ENCODE data around the gene UBQLNL.

The UBQLNL gene

GRCh38 chr11:5516599-5516998, at the start of gene UBQLNL:
TSS of gene UBQLNL (minus strand) at chr11:5516699. CDS start at chr11:5516441, 258 bp downstream.
- no peak for DNase-seq (ENCODE audit: low read depth)

GRCh38 chr11:5564259-5565019, 47.9 kb upstream of the UBQLNL start:
- DNase-seq (ENCODE audit: low read depth): no peak

DNA sequence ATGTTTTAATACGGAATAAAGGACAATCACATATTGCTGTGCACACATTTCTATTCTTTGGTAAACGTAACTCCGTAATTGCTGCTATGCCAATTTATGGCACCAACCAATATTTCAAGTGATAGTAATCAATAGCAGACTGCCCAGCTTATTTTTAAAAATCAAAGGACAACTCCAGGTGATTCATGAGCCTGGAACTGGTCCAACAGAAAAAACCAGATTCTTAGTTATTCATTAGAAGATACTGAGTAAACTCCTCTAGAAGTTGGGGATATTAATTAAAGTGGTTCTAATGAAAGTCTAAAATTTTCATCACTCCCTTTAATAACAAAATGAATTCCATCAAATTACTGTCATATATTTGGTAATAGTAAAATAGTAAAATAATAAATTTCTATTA, 41.3 kb upstream of the UBQLNL start:
- no peak for DNase-seq (ENCODE audit: low read depth)

- peak; percentile 3 for DNase-seq (ENCODE audit: low read depth)
Observed at GRCh38 chr11:5556596-5557188, 40.2 kb upstream of the UBQLNL start.

DNA sequence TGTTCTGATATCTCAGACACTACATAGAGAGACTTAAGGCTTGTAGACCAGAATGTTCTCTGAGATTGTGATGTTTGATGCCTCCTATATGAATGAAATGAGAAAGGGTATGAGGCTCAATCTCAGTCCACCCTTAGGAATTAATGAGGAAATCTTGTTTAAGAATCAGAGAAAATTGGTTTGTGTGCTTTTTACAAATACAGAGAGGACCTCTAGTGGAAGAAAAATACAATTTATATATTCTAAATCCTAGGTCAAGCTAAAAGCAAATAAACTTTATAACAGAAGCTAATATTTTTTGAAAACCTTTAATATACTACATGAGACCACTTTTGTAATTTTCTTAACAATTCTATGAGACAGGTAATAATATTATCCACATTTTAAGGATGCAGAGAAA, 36.8 kb upstream of the UBQLNL start:
- DNase-seq (ENCODE audit: low read depth): no peak

GRCh38 chr11:5550440-5551095, 34.1 kb upstream of the UBQLNL start:
- peak; percentile 57 for DNase-seq (ENCODE audit: low read depth)

GRCh38 chr11:5548440-5548839, 31.9 kb upstream of the UBQLNL start, which contains the start of gene OR52H1:
TSS of gene OR52H1 (minus strand) at chr11:5548540. CDS start at chr11:5545505, 3,035 bp downstream.
- no peak for DNase-seq (ENCODE audit: low read depth)

DNA sequence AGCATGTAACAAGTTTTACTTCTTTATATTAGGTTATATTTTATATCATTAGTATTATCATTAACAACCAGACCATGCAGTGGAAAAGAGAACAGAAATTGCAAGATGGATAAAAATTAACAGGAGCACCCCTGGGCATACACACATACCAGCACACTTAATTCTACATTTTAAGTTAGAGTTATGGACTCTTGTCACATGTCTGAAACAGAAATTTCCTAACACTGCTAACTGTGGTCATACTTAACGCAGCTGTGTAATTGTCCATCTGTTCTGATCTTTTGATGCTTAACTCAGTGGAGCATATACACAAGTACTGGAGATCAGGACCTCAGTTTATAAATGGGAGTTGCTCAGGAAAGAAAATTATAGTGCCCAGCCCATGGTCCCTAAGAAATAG, 31.5 kb upstream of the UBQLNL start:
- no peak for DNase-seq (ENCODE audit: low read depth)

DNA sequence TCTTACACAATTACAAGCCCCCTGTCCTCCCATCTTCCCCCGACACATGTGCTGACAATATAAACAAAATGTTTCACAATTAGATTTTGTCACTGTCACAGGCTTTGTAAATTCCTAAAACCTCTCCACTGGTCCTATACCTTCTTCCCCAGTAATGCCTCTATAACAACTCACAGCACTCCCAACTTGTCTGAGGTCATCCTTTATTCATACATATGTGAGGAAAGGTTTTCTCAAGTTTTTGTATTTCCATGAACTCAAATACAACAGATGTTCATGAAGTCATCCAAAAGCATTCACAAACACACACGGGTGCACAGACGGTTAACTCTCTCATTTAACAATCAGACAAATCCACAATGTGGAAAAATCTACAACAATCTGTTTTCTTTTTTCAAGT, 30.0 kb upstream of the UBQLNL start:
- no peak for DNase-seq (ENCODE audit: low read depth)

DNA sequence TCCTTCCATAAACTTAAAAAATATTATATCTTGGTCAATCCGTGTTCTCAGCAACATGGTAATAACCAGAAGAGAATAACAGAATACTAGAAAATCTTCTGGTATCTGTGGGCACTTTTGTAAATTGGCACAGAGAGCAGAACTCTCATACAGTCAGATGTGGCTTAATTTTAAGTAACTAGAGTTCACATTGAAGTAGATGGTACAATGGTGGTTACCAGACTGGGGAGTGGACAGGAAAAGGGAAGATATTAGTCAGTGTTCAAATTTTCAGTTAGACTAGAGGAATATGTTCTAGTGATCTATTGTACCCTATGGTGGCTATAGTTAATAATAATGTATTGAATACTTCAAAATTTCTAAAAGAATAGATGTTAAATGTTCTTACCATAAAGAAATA, 24.9 kb upstream of the UBQLNL start:
- DNase-seq (ENCODE audit: low read depth): no peak

GRCh38 chr11:5536482-5536881, 20.0 kb upstream of the UBQLNL start:
- DNase-seq (ENCODE audit: low read depth): no peak

GRCh38 chr11:5534046-5534445, 17.5 kb upstream of the UBQLNL start:
- DNase-seq (ENCODE audit: low read depth): peak; percentile 3

DNA sequence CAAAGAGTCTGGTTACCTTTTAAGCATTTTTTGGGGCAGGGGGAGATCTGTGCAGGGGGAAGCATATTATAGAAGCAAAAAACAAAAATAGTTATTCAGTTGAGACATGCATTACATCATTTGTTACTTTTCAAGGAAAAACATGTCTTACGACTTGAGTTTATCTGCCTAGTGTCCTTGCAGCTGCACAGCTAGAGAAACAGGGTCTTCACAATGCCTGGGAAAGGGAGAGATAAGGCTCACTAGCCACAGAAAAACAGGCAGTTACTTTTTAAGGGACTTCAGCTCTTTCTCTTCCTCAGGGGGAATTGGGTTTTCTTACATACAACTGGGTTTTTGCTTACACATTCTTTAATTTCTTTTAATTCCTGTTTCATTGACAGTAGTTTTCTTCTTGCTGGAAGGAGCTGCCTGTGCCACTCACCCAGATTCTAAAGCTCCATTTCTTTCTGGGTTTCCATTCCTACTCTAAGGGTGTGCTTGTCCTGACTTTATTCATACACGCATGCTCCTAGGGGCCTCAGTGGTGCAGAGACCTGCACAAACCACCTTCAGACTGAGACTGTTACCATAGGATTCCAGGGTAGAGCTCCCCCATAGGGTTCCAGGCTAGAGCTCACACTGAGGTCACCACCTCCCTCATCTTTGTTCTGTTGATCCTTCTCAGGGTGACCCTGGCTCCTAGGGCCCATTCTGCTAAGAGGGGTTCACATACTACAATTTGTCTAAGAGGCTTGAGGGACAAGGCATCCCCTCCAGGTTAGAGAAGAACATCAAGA, 14.7 kb upstream of the UBQLNL start:
- DNase-seq (ENCODE audit: low read depth): no peak

DNA sequence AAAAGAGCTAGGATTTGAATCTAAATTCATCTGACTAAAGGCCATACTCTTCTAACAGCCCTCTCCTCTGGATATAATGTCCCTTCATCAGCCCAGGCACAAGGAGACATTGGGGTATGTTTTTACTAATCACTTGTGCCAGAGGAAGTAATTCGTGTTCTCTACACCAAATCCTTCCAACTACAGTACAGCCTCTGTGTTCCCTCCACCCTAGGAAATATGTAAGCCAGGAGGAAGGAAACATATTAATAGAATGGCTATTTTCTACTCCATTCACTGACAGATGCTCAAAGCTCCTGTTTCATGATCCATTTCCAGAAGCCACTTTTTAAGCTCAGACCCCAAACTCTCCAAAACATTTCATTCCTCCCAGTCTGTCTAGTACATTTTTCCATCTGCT, 12.0 kb upstream of the UBQLNL start:
- DNase-seq (ENCODE audit: low read depth): no peak

DNA sequence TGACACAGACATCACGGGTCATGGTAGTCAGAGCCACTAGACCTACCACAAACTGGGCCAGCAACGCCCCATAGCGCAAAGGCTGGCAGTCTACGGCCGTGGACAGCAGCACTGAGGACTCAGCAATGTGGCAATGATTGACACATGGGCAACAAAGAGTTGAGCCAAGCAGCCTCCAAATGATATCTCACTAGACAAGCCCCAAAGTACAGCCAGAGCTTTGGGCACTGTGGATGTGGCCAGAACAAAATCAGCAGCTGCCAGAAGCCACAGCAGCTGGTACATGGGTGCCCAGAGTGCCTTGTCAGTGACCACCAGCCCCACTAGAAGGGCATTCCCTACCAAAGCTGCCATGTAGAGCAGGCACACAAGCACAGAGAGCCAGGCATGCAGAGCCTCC, 11.2 kb upstream of the UBQLNL start:
- no peak for DNase-seq (ENCODE audit: low read depth)

- DNase-seq (ENCODE audit: low read depth): no peak
Observed at GRCh38 chr11:5524756-5525155, 8.3 kb upstream of the UBQLNL start.

- DNase-seq (ENCODE audit: low read depth): no peak
Observed at GRCh38 chr11:5522308-5522707, 5.8 kb upstream of the UBQLNL start.

GRCh38 chr11:5521540-5521939, 5.0 kb upstream of the UBQLNL start:
- no peak for DNase-seq (ENCODE audit: low read depth)

GRCh38 chr11:5514841-5515240, 1.7 kb downstream of the UBQLNL start:
- no peak for DNase-seq (ENCODE audit: low read depth)

- no peak for DNase-seq (ENCODE audit: low read depth)
Observed at GRCh38 chr11:5509803-5510202, 6.7 kb downstream of the UBQLNL start, which contains the start of gene UBQLN3. TSS of gene UBQLN3 (minus strand) at chr11:5509957. CDS start at chr11:5509558, 399 bp downstream.

DNA sequence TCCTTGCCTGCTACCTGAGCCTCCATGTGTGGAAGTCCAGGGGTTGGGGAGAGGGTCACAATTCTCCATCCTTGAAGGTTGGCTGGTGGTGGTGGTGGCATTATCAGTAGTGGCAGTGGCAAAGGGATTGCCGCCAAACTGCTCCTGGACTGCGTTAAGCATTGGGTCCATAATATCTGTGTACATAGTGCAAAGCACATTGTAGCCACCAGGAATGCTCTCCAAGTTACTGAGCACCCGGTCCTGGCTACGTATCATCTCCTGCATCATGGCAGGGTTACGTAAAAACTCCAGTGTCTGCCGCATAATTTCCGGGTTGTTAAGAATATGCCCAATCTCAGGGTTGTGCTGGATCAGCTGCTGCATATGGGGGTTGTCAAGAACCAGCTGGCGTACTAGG, 7.9 kb downstream of the UBQLNL start:
- DNase-seq (ENCODE audit: low read depth): no peak

GRCh38 chr11:5507933-5508305, 8.6 kb downstream of the UBQLNL start:
- no peak for DNase-seq (ENCODE audit: low read depth)
